Measurements from ENCODE around the gene SLC35B2. TPM values are rescaled to one million over a fixed set of nuclear protein-coding genes. Genes with fewer than 3 reads are reported as not detected.
A peak's percentile ranks its signal among the peaks of the same experiment; 100 is the strongest.

The SLC35B2 gene
- total RNA-seq (10 to 100 TPM; 18.1 to 35.6 (median 26.4) TPM), polyA plus RNA-seq (10 to 100 TPM; 10.2 to 36.7 TPM)
- long read RNA-seq, donor 1, transcript SLC35B2-202 (4 exons, 2,043 nt), result major isoform, 84 of 96 reads
- long read RNA-seq, donor 1, partial matches to known transcripts, result 2 of 96 reads
- long read RNA-seq, donor 1, other reads (novel, unspliced or antisense), result 3 of 96 reads
- long read RNA-seq, donor 2, transcript SLC35B2-202 (4 exons, 2,043 nt), result major isoform, 360 of 417 reads
- long read RNA-seq, donor 2, transcript SLC35B2-201 (3 exons, 1,898 nt), result minor isoform, 23 of 417 reads
- long read RNA-seq, donor 2, transcript SLC35B2-207 (4 exons, 2,063 nt), result minor isoform, 7 of 417 reads
- long read RNA-seq, donor 2, partial matches to known transcripts, result 8 of 417 reads
- long read RNA-seq, donor 2, other reads (novel, unspliced or antisense), result 18 of 417 reads
- long read RNA-seq, donor 3, transcript SLC35B2-202 (4 exons, 2,043 nt), result major isoform, 76 of 87 reads
- long read RNA-seq, donor 3, partial matches to known transcripts, result 2 of 87 reads
- long read RNA-seq, donor 3, other reads (novel, unspliced or antisense), result 6 of 87 reads

- peak in 1 of 2 donors; percentile 80 for TF ChIP-seq POLR2A (IDR thresholded peaks at IDR 0.05)
- TF ChIP-seq, protein P1, sequence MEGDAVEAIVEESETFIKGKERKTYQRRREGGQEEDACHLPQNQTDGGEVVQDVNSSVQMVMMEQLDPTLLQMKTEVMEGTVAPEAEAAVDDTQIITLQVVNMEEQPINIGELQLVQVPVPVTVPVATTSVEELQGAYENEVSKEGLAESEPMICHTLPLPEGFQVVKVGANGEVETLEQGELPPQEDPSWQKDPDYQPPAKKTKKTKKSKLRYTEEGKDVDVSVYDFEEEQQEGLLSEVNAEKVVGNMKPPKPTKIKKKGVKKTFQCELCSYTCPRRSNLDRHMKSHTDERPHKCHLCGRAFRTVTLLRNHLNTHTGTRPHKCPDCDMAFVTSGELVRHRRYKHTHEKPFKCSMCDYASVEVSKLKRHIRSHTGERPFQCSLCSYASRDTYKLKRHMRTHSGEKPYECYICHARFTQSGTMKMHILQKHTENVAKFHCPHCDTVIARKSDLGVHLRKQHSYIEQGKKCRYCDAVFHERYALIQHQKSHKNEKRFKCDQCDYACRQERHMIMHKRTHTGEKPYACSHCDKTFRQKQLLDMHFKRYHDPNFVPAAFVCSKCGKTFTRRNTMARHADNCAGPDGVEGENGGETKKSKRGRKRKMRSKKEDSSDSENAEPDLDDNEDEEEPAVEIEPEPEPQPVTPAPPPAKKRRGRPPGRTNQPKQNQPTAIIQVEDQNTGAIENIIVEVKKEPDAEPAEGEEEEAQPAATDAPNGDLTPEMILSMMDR (IDR thresholded peaks at IDR 0.05), result peak; percentile 48 to 94 (median 78)
- Histone ChIP-seq H3K27me3 (no peaks in the 10 kb centered on the region), H3K27ac (peak within 1 kb of the TSS; percentile 75 to 97 (median 94)), H3K36me3 (peaks cover 5 to 76% (median 44%) of the 10 kb centered on the region in 9 donors), H3K9me3 (no peaks in the 10 kb centered on the region), H3K4me3 (peak within 1 kb of the TSS; percentile 60 to 99 (median 88)), H3K4me1 (peaks cover 3 to 50% (median 23%) of the 10 kb centered on the region in 12 donors)
- 0 to 1% (median 1%) methylated on average over 13 to 80 of the region's 80 CpGs for WGBS, 4 donors
- intact Hi-C loops (cut with DNase I), result loop anchor here in 5 of 10 donors (5.0 to 10.0 kb wide), 3 partner anchors 85 to 162 kb away; no protein-coding TSS in a partner anchor
- ATAC-seq, result peak; percentile 59 to 77 (median 75)
- peak; percentile 71 to 83 (median 75) for DNase-seq
Observed at GRCh38 chr6:44257025-44257752, at the start of gene SLC35B2. Gene SLC35B2, minus strand, starts transcription at chr6:44257528. Its CDS starts 118 bp downstream, at chr6:44257410.

GRCh38 chr6:44306710-44307109 is 49.4 kb upstream of the SLC35B2 start:
- H3K4me1 ChIP-seq, result peaks cover 0 to 22% (median under 1%) of the 10 kb centered on the region in 12 donors
- WGBS, 4 donors, result 89 to 93% (median 91%) methylated on average over 7 to 8 of the region's 8 CpGs

GRCh38 chr6:44305200-44305725 is 47.9 kb upstream of the SLC35B2 start:
- Histone ChIP-seq H3K4me3 (no peak overlapping the region), H3K9me3 (no peaks in the 10 kb centered on the region), H3K4me1 (peaks cover 0 to 19% (median 0%) of the 10 kb centered on the region in 12 donors), H3K27me3 (no peaks in the 10 kb centered on the region), H3K27ac (no peak overlapping the region), H3K36me3 (peaks cover 0 to 100% (median 94%) of the 10 kb centered on the region in 9 donors)
- ATAC-seq (no peak), DNase-seq (no peak)
- WGBS, 4 donors, result 85 to 100% (median 90%) methylated on average over 3 to 5 of the region's 5 CpGs
- intact Hi-C loops (cut with DNase I), result loop anchor here in 2 of 10 donors (5.0 kb wide), 1 partner anchor 38 kb away; the partner anchor contains the start of gene NFKBIE (in 2 of the 2)
- TF ChIP-seq, protein P1 (IDR thresholded peaks at IDR 0.05), result no peak
- no peak for TF ChIP-seq POLR2A (IDR thresholded peaks at IDR 0.05)

More at GRCh38 chr6:44306710-44307109, 49.4 kb upstream of the SLC35B2 start:
- Histone ChIP-seq H3K36me3 (peaks cover 0 to 100% (median 92%) of the 10 kb centered on the region in 9 donors), H3K9me3 (no peaks in the 10 kb centered on the region), H3K27ac (no peak overlapping the region), H3K4me3 (no peak overlapping the region), H3K27me3 (no peaks in the 10 kb centered on the region)
- no peak for DNase-seq
- TF ChIP-seq, protein P1 (IDR thresholded peaks at IDR 0.05), result no peak
- no peak for TF ChIP-seq POLR2A (IDR thresholded peaks at IDR 0.05)
- intact Hi-C loops (cut with DNase I), result loop anchor here in 2 of 10 donors (5.0 kb wide), 1 partner anchor 39 kb away; the partner anchor contains the start of gene NFKBIE (in 2 of the 2)
- no peak for ATAC-seq
